GM12891 (cell line): ENCODE results near the gene B3GNT9.
A peak's percentile ranks its signal among the peaks of the same experiment; 100 is the strongest.

Experiments
- DNase-seq: peaks from one replicate; pipeline ENCODE4 v3.0.0; 2011; ENCODE audit warnings: low spot score; ENCODE audit not compliant: insufficient read length
- FAIRE-seq: peaks from 2 replicates; lab custom pipeline; 2011; peaks lifted over from hg19 to GRCh38; lab: Jason Lieb, UNC
- PAX5 ChIP-seq: IDR thresholded peaks from 2 replicates; pipeline ENCODE4 v1.6.1; 2011; ENCODE audit warnings: low read length, moderate library complexity, mild to moderate bottlenecking; ENCODE audit not compliant: insufficient read depth, severe bottlenecking
- POLR2A ChIP-seq: IDR thresholded peaks from 2 replicates; pipeline ENCODE4 v1.6.1; 2011; ENCODE audit warnings: low read depth, low read length, control low read depth
- POLR2AphosphoS5 ChIP-seq: IDR thresholded peaks from 2 replicates; pipeline ENCODE4 v1.6.1; 2011; ENCODE audit warnings: low read depth, low read length, control low read depth
- POU2F2 ChIP-seq: IDR thresholded peaks from 2 replicates; pipeline ENCODE4 v1.6.1; 2011; ENCODE audit warnings: low read depth, mild to moderate bottlenecking, control low read depth, low read length, moderate library complexity
- SPI1 ChIP-seq: IDR thresholded peaks from 2 replicates; pipeline ENCODE4 v1.6.1; 2011; ENCODE audit warnings: low read depth, low read length, control low read depth
- TAF1 ChIP-seq: IDR thresholded peaks from 2 replicates; pipeline ENCODE4 v1.6.1; 2011; ENCODE audit warnings: low read depth, low read length, control low read depth

The B3GNT9 gene

DNA sequence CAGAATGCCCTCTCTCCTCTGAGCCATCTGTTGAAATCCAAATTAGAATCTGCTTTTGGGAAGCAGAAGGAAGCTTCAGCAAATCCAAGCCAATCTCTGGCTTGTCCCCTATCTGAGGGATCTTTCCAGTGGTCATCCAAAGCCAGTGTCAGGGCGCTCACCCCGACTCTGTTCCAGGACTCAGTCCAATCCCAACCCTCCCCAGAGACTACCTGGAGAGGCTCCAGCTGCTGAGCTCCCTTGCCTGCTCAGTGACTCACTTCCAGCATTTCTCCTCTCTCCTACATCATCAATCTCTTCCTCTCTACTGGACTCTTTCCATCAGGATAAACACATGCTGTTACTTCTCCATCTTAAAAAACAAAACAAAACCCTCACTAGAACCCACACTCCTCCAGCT lies 30.5 kb upstream of the B3GNT9 start:
- DNase-seq (no peak), FAIRE-seq (no peak)
- TF ChIP-seq POLR2AphosphoS5 (no peak), TAF1 (no peak), POLR2A (no peak), POU2F2 (no peak), PAX5 (no peak), SPI1 (no peak)

GRCh38 chr16:67180166-67180565 lies 29.4 kb upstream of the B3GNT9 start:
- no peak for TF ChIP-seq POLR2A
- no peak for TF ChIP-seq TAF1
- TF ChIP-seq POLR2AphosphoS5, result no peak
- no peak for TF ChIP-seq PAX5
- TF ChIP-seq SPI1, result no peak
- TF ChIP-seq POU2F2, result no peak
- FAIRE-seq, result no peak
- no peak for DNase-seq

GRCh38 chr16:67179421-67180080 lies 28.8 kb upstream of the B3GNT9 start:
- no peak for DNase-seq
- TF ChIP-seq POLR2A, result no peak
- TF ChIP-seq TAF1, result no peak
- no peak for TF ChIP-seq POLR2AphosphoS5
- TF ChIP-seq SPI1, result no peak
- TF ChIP-seq PAX5, result no peak
- TF ChIP-seq POU2F2, result no peak
- no peak for FAIRE-seq

DNA sequence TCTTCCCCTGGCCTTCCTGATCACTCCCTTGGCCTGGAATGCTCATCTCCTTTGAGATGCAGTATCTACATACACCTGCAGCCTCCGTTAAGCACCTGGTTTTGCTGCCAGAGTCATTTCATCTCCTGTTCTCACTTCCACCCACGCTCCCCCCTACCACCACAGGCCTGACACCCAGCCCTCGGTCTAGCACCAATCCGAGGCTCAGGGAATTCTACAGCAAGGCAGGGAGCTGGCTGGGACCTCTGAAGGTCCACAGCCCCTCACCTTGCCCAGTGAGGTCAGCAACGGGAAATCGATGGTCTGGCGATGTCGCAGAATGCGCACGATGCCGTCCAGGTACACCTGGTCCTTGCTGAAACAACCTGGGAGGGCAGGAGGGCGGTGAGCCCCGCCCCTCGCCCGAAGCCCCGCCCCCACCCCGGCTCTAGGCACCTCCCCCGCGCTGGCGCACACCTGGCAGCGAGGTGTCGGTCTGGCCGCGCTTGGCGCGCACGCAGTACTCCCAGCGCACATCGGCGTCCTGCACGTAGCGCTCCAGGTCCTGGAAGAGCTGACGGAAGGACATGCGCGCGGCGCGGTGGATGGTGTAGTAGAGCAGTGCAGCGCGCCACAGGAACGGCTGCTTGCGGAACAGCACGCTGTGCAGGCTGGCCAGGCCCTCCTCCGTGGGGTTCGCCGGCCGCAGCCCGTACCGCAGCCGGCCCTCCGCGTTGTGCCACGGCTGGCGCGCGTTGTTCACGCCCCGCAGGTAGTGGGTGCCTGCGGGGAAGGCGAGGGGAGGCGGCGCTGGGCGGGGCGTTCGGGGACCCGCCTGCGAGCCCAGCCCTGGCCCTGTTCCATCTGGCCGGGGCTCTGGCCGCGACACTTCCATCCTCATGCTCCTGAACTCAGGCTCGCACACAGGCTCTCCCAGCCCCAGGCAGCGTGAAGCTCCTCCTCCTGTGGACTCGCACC lies 27.2 kb upstream of the B3GNT9 start:
- DNase-seq, result peak; percentile 72
- FAIRE-seq, result peak; percentile 91
- TF ChIP-seq POLR2AphosphoS5 (no peak), SPI1 (no peak), POLR2A (no peak), TAF1 (no peak), PAX5 (no peak), POU2F2 (no peak)

- DNase-seq (no peak), FAIRE-seq (no peak)
These were observed 25.9 kb upstream of the B3GNT9 start for GRCh38 chr16:67176662-67177061.

GRCh38 chr16:67174706-67175231 lies 24.0 kb upstream of the B3GNT9 start:
- no peak for DNase-seq
- TF ChIP-seq PAX5, result no peak
- no peak for TF ChIP-seq POU2F2
- no peak for TF ChIP-seq POLR2A
- no peak for TF ChIP-seq TAF1
- TF ChIP-seq POLR2AphosphoS5, result no peak
- no peak for TF ChIP-seq SPI1
- FAIRE-seq, result no peak

More at GRCh38 chr16:67176662-67177061, 25.9 kb upstream of the B3GNT9 start:
- TF ChIP-seq POLR2A (no peak), SPI1 (no peak), PAX5 (no peak), POU2F2 (no peak), TAF1 (no peak), POLR2AphosphoS5 (no peak)

- FAIRE-seq (peak; percentile 92), DNase-seq (no peak)
- no peak for TF ChIP-seq POU2F2
- peak; percentile 54 for TF ChIP-seq SPI1
These were observed 23.3 kb upstream of the B3GNT9 start for GRCh38 chr16:67173808-67174705.

GRCh38 chr16:67173323-67173722 lies 22.5 kb upstream of the B3GNT9 start:
- no peak for TF ChIP-seq POLR2AphosphoS5
- TF ChIP-seq PAX5, result no peak
- no peak for TF ChIP-seq SPI1
- no peak for TF ChIP-seq POLR2A
- no peak for TF ChIP-seq POU2F2
- no peak for TF ChIP-seq TAF1
- FAIRE-seq, result peak; percentile 13
- DNase-seq, result no peak
